Stimulated activated CD4-positive, alpha-beta T cell treated with anti-CD3 and anti-CD28 coated beads, TNF-alpha, amount 100 ng/mL, for 1 hour (primary cell): Measurements from ENCODE around the gene PRKAG2.
"Not testable (repeated sequence)": the region's sequence is repeated elsewhere in the genome, so short reads cannot be mapped to it uniquely, and the experiment has no call there.

Experiments
- DNase-seq, 3 donors: peaks; one replicate each; pipeline ENCODE4 v3.0.0-alpha.2; 2020; ENCODE audit warnings: low read depth in 3 of 3, low spot score in 1 of 3

Gene PRKAG2

DNA sequence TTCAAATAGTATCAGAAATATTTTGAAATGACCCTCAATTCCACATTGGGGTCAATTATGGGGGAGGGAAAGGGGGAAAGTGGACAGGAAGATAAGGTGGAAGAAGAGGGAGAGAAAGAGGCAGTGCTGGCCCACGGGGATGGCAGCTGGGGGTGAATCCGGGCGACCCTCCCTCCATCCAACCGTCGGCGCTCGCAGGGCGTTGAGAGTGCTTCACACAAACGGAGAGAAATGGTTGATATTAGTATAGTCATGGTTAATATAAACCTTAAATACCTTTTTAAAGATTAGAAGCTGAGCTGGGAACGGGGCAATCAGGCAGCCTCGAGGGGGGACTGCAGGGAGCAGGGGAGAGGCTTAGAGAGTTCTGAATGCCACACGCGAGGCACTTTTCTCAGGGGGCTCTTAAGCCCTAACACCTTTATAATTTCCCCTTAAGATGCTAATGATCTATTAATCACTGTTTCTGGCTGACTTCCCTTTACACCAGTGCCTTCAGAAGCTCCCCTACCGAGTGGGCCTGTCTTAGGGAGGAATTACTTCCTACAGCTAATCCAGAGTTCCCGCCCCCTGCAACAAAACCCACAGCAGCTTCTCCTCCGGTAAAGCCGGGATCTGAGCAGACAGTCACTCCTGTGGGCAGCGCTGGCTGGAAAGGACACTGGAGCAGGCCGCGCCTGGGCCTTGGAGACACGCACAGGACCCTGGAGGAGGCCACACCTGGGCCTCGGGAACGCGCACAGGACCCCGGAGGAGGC is 39.5 kb downstream of the PRKAG2 start:
- no peak for DNase-seq

DNA sequence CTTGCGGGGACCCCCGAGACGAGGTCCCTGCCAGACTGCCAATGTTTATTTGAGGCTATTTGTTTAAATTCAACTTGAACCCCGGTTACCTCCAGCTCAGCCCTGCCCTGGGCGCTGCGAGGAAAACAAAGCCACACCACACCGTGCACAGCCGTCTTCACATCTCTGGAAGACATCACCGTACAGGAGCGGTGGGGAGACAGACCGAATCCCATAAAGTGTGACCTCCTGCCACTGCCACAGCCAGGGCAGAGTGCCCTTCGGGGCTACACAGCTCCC is 40.0 kb downstream of the PRKAG2 start:
- no peak for DNase-seq

GRCh38 chr7:151836191-151836926 is 40.6 kb downstream of the PRKAG2 start:
- no peak for DNase-seq

GRCh38 chr7:151835636-151836035 is 41.3 kb downstream of the PRKAG2 start:
- no peak for DNase-seq

- DNase-seq, result no peak
Observed at GRCh38 chr7:151834271-151835035, 42.5 kb downstream of the PRKAG2 start.

DNA sequence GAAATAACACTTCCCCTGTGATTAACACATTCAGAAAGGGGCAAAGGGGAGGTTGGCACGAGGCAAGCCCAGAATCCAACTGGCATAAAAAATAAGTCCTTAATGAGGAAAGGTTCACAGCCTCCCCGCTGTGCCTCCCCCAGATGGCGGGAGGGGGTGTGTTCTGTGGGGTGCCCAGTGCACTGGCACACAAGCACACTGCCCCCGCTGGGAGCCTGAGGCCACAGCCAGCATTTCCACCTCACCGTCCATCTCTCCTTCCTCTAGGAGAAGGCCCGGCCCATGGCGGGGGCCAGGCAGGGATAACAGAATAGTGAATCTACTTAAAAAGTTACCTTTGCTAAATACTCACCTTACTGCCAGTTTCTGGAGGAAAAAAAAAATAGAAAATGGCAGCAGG is 43.2 kb downstream of the PRKAG2 start:
- DNase-seq, result no peak

DNA sequence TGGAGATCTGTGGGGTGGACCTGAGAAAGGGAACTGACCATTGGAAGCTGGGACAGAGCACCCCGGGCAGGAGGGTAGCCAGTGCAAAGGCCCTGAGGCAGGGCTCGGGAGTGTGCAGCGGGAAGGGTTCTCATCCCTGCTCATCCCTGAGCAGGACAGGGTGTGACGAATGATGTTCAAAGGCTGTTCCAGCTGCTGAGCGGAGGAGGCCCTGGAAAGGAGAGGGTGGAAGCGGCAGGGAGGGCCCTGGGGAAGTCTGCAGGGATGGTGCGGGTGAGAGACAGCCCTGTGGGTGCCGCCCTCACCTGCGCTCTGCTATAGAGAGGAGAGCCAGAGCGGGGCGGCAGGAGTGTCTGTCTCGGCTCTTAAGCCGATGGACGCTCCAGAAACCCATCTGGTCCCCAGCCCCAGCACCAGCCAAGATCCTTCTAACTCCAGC is 43.7 kb downstream of the PRKAG2 start:
- no peak for DNase-seq

DNA sequence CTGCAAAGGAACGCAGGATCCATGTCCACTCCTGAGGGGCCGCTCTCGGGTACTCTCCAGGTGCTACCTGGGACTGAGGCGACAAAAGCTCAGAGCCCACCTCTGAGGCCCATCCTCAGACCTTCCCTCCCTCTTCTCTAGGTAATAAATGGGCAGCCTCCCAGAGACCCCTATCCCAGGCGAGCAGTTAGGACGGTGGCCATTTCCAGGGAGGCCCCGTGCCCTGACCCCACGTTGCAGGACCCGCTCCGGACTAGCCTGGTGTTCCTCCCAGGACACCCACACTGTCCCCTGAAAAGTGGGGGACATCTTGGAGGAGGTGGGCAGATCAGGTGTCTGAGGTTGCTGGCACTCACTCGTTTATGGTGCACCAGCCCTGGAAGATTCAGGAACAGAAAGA is 44.3 kb downstream of the PRKAG2 start:
- no peak for DNase-seq

DNA sequence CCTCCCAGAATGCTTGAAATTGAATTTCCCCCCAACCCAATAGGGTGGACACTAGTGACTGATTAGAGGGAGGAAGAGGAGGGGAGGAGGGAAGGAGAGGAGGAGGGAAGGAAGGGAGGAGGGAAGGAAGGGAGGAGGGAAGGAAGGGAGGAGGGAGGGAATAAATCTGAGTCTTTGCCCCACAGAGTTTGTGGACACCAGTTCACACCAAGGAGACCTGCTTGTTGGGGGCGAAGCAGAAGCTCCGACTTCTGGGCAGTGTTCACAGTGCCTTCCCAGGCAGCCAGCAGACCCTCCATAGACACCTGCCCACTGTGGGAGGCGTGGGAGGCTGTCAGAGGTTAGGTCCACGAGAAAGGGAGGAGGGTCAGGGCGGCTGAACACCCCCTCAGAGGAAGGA is 44.8 kb downstream of the PRKAG2 start:
- DNase-seq, result no peak

GRCh38 chr7:151831606-151832005 is 45.3 kb downstream of the PRKAG2 start:
- no peak for DNase-seq

GRCh38 chr7:151830121-151830830 is 46.6 kb downstream of the PRKAG2 start:
- no peak for DNase-seq

GRCh38 chr7:151829707-151830106 is 47.2 kb downstream of the PRKAG2 start:
- no peak for DNase-seq

DNA sequence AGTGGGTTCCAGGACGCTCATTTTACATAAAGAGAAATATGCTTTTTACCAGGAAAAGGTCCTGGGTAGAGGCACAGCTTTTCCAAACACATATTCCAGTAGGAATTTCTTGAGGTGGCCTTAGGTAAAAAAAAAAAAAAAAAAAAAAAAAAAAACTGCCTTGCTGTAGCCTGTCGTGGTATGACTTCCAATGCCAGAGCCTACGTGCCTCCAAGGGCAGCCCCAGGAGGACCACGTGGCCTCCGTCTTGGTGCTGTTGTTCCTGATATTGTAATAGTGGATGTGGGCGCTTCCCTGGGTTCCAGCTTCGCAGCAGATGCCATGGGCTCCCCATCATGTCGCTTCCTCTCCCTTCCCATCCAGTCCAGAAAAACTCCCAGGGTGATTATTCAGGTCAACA is 49.3 kb downstream of the PRKAG2 start:
- DNase-seq, result no peak

DNA sequence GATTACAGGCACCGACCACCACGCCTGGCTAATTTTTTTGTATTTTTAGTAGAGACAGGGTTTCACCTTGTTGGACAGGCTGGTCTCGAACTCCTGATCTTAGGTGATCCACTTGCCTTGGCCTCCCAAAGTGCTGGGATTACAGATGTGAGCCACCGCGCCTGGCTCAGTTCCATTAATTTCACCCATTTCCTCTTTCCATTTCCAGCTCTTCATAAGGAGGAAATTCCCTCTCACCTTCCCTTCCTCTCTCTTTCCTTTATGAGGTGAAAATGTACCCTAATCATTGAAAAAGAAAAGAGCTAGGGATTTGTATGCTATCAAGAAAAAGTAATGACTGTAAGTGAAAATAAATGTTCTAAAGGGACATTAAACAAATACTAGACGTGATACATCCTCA is 50.6 kb downstream of the PRKAG2 start:
- not testable (repeated sequence) for DNase-seq

DNA sequence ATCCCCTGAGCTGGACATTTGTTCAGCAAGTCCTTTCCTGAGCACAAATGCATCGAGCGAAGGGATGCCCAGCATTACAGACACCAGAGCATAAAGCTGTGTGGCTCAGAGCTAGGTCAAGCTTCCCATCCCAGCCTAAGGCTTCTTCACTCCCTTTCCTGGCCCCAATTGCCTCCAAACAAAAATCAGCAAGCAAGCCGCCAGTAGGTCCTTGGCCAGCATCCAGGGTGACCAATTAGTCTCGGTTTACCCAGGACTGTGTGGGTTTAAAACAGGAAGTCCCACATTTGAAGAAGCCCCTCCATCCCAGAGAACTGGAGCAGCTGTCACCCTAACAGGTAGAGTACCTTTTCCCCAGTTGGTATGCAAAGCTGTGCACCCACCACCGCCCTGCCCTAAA is 51.2 kb downstream of the PRKAG2 start:
- no peak for DNase-seq

DNA sequence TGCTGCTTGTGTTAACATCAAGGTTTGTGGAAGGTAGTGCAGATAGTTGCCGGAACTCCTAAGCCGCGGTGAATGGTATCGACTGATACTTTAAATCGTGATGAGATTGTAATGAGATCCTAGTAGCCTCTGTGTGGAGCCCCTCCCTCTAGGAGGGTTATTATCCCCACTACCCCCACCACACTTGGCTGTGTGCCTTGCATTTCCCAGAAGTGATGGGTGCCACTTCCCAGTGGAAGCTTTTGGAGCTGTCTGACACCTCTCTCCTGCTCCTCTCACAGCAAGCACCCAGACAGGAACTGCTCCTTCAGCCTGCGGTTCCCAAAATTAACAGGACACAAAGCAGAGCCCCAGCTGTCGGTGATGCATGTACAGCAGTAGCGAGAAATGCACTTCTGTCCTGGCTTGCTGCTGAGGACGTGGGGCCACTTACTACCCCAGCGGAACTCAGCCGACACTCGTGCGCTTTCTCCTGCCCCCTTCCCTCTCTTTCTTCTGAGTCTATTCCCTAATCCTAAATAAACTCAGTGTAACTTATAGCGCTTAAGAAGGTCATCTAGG is 52.5 kb downstream of the PRKAG2 start:
- no peak for DNase-seq

DNA sequence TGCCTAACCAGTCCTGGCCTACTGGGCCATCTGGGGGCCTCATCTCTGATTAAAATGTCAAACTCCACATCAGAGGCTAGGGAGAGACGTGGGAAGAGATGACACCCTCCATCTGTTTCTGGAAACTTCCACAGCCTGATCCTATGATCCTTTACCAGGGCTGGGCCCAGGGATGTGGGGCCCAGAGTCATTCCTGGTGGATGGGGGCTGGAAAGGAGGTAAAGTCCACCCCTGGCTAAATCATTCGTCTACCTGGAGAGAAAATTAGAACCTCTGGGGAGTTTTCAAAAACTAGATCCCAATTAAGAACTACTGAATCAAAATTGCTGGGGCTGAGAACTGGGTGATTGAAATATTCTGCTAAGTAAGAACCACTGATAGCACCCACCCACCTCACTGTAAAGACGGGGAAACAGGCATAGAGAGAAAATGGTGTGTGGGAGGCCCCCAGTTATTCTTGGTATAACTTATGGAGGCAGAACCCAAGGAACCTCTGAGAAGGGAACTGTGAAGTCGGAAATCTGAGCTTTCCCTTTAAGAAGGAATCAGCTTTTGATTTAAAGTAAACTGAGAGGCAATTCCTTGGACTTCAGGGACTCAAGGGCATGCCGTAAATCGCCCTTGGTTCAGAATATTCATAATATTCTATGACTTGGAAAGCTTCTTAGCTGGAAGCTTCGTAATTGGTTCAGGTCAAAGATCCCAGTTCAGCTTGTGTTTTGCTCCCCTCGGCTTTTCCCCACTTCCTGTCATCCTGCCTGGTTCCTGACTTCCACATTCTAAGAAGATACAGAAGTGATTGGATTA is 53.1 kb downstream of the PRKAG2 start:
- no peak for DNase-seq

- no peak for DNase-seq
Observed at GRCh38 chr7:151822541-151823181, 54.3 kb downstream of the PRKAG2 start.

DNA sequence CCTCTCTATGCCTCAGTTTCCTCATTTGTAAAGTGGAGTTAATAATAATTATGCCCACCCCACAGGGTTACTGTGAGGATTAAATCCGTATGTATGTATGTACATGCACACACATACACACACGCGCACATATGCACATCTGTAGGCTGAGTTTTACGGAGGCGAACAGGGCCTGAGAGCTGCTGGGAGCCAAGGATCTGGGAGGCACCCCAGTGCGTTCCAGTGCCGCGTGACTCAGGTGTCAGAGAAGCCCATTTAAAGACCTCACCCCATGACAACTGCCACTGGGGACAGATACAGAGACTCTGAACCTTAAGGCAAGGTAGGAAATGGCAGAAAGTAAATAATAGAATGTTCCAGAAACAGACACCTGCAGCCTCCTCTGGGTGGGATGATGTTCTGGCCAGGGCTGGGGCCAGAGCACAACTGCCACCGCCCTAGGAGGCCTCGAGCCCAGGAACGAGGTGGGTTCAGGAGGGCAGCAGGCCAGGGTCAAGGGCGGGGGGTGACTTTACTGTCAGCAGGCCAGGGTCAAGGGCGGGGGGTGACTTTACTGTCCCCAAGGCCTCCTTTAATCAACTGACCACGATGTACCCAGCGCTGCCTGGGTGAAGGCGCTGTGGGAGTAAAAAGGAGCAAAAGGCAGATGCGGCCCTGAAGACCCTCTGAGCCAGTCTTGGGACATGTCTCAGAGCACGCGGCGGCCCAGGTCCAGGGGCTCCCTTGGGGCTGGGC is 54.9 kb downstream of the PRKAG2 start:
- no peak for DNase-seq
